GM21717 (cell line): ENCODE data around the gene KRTAP4-16.
"Not testable (repeated sequence)": the region's sequence is repeated elsewhere in the genome, so short reads cannot be mapped to it uniquely, and the experiment has no call there.

Experiments
- ATAC-seq: cut with Tn5 transposase; IDR thresholded peaks from one replicate; pipeline ENCODE4 v1.9.1; 2021; ENCODE audit warnings: mild to moderate bottlenecking, moderate library complexity; ENCODE audit not compliant: unreplicated experiment

KRTAP4-16 gene

DNA sequence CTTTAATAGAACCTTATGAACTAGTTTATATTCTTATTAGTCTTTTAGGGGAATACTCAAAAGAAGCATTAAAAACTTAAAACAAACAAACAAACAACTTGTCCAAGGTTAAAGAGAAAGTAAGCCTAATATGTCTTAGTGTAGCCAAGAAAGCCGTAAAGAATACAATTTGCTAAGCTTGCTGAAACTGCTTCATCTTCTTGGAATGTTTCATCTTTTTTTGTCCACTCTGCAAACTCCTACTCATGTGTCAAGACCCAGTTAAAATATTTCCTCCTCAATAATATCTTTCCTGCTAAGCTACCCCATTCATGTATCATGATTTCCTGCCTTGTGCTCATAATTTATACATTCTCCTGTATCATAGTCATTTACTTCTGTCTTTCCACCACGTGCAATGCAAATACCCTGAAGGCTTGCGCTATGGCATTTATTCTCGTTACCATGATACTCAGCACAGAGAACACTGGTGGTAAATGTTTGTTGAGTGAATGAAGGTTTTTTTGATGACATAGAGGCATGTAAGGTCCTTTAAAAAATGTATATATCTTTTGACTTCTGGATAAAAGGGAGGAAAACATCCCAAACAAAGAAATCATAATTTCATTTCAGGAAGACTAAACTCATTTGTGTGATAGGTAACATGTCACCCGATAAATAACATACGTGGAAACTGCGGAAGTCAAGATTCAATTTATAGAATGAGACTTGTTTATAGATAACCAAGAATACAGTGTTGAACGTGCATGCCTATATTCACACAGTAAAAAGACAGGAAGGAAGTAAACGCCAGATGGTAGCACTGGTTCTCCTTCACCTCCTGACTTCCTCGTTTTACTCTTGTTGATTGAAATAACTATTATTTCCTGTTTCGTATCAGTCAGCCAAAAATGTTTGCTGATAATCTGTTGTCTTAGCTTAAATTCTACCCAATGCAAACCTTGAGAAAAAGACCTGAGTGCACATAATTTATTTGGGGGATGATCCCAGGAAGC, 18.0 kb upstream of the KRTAP4-16 start:
- ATAC-seq = not testable (repeated sequence)

DNA sequence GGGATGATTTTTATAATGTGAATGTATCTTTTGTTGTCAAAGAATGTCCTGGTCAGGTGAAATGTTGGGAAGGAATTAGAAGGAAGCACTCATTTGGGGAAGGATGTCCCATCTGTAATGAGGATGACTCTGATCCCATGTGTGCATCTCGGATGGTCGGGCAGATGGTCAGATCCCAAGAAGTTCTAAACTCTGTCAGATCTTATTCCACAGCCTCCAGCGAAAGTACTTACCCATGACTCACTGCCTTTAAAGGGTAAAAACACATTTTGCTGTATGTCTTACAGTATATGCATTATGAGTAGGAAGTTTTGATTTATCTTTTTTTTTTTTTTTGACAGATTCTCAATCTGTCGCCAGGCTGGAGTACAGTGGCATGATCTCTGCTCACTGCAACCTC, 16.7 kb upstream of the KRTAP4-16 start:
- no peak for ATAC-seq

GRCh38 chr17:41117846-41118386, 15.9 kb upstream of the KRTAP4-16 start, which contains the start of gene KRTAP4-11:
KRTAP4-11 (minus strand) TSS chr17:41118373; CDS start chr17:41118315, 58 bp downstream.
- ATAC-seq = not testable (repeated sequence)

DNA sequence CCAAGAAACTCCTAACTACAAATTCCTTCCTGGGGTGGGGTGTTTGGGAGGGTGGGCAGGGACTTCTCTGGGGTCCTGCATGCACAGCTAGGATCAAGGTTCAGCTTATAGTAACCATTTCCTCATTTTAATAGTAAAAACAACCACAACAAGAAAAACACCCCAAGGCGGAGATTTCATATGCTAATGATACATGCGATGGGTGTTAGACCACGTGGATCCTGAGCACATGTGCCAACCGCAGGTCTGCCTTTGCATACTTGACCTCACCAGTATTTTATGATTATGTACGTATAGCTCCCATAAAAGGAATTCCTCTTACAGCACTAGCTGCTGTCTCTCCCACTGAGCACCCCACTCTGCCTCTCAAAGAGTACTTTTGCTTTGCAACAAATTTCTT, 14.3 kb upstream of the KRTAP4-16 start:
- ATAC-seq = no peak

- no peak for ATAC-seq
Measured at GRCh38 chr17:41111151-41111885, 9.3 kb upstream of the KRTAP4-16 start.

GRCh38 chr17:41108728-41109386, 6.8 kb upstream of the KRTAP4-16 start:
- not testable (repeated sequence) for ATAC-seq

GRCh38 chr17:41107941-41108450, 6.0 kb upstream of the KRTAP4-16 start:
- no peak for ATAC-seq

GRCh38 chr17:41105347-41105746, 3.3 kb upstream of the KRTAP4-16 start, which contains the start of gene KRTAP4-9:
KRTAP4-9 (plus strand) TSS chr17:41105389; CDS start chr17:41105389, 0 bp downstream.
- ATAC-seq = not testable (repeated sequence)

GRCh38 chr17:41104386-41105038, 2.5 kb upstream of the KRTAP4-16 start:
- ATAC-seq = not testable (repeated sequence)

- ATAC-seq = no peak
Measured at GRCh38 chr17:41103896-41104295, 1.9 kb upstream of the KRTAP4-16 start.

- ATAC-seq = not testable (repeated sequence)
Measured at GRCh38 chr17:41099682-41100480, 2.1 kb downstream of the KRTAP4-16 start.

GRCh38 chr17:41098481-41098880, 3.5 kb downstream of the KRTAP4-16 start:
- ATAC-seq = no peak

- ATAC-seq = no peak
Measured at GRCh38 chr17:41098042-41098441, 4.0 kb downstream of the KRTAP4-16 start, which contains the start of gene KRTAP4-8. KRTAP4-8 (minus strand) TSS chr17:41098142; CDS start chr17:41098084, 58 bp downstream.

- no peak for ATAC-seq
Measured at GRCh38 chr17:41096055-41096454, 6.0 kb downstream of the KRTAP4-16 start.

GRCh38 chr17:41088760-41089352, 13.2 kb downstream of the KRTAP4-16 start:
- not testable (repeated sequence) for ATAC-seq

DNA sequence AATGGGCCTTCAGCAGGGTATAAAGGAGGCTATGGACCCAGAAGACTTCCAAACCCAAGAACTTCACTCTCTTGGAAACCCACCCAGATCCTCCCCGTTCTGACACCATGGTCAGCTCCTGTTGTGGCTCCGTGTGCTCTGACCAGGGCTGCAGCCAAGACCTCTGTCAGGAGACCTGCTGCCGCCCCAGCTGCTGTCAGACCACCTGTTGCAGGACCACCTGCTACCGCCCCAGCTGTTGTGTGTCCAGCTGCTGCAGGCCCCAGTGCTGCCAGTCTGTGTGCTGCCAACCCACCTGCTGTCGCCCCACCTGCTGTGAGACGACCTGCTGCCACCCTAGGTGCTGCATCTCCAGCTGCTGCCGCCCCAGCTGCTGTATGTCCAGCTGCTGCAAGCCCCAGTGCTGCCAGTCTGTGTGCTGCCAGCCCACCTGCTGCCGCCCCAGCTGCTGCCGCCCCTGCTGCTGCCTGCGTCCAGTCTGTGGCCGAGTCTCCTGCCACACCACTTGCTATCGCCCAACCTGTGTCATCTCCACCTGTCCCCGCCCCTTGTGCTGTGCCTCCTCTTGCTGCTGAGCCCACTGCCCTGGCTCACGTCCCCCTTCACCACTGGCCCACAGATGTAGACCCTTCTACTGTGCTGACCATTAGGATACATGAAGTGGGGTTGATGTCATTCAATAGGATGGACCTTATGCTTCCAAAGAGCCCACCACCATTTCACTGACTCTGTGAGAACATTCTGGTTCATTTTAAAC, 17.7 kb downstream of the KRTAP4-16 start, which contains the start of gene KRTAP4-7:
TSS of gene KRTAP4-7 (plus strand) at position 51 of the 757 bp plus-strand sequence. CDS start at position 108, 57 bp downstream.
- ATAC-seq = not testable (repeated sequence)

DNA sequence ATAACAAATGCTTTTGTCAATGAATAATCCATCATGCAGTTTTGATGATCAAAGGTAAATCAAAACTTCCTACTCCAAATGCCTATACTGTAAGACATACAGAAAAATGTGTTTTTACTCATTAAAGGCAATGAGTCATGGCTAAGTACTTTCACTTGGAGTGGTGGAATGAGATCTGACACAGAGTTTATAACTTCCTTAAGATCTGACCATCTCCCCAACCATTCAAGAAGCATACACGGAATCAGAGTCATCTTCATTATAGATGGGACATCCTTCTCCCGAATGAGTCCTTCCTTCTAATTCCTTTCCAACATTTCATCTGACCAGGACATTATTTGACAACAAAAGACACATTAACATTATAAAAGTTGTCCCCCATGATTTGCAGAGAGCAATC, 18.6 kb downstream of the KRTAP4-16 start:
- not testable (repeated sequence) for ATAC-seq

- ATAC-seq = no peak
Measured at GRCh38 chr17:41082626-41083025, 19.4 kb downstream of the KRTAP4-16 start.
